Panc1 (cell line): ENCODE data around the gene ATP11C. TPM values are rescaled to one million over a fixed set of nuclear protein-coding genes. Genes with fewer than 3 reads are reported as not detected.
"Not testable (repeated sequence)": the region's sequence is repeated elsewhere in the genome, so short reads cannot be mapped to it uniquely, and the experiment has no call there.

Source experiments
- ATAC-seq: fragments of 200-7000 bp; cut with Tn5 transposase; 2 replicates; pipeline ENCODE4 v1.9.1; 2020; ENCODE audit warnings: mild to moderate bottlenecking, moderate library complexity
- BruUV-seq: library from RNA; stranded (reverse); fragments of 400-500 nt; replicated peaks from 2 replicates; lab custom pipeline; 2021; lab: Mats Ljungman, UMichigan
- CTCF ChIA-PET: fragments of 300-600 bp; sonication (Branson Sonifier 250); formaldehyde crosslinking; loops from one replicate; lab custom pipeline; 2022; ENCODE audit warnings: antibody characterized with exemption; lab: Charles Lee
- POLR2A ChIA-PET: fragments of 300-600 bp; sonication (Branson Sonifier 250); formaldehyde crosslinking; loops from one replicate; lab custom pipeline; 2022; ENCODE audit warnings: antibody characterized with exemption; lab: Charles Lee
- DNase-seq: peaks from one replicate; pipeline ENCODE4 v3.0.0-alpha.2; 2010; ENCODE audit warnings: low read depth, low spot score
- H3K27ac ChIP-seq: 2 replicates; pipeline ENCODE4 v1.5.1; 2011; ENCODE audit warnings: mild to moderate bottlenecking, low read length, inconsistent platforms
- H3K27me3 ChIP-seq: fragments of 200-500 bp; sonication (Bioruptor generic); 2 replicates; pipeline ENCODE4 v1.6.0; 2014; ENCODE audit warnings: low read length, inconsistent platforms; ENCODE audit not compliant: control insufficient read depth, insufficient read depth
- H3K36me3 ChIP-seq: fragments of 200-500 bp; sonication (Bioruptor generic); 2 replicates; pipeline ENCODE4 v1.5.1; 2014; ENCODE audit warnings: inconsistent platforms, mild to moderate bottlenecking, low read length, moderate library complexity; ENCODE audit not compliant: control insufficient read depth, insufficient read depth
- H3K4me1 ChIP-seq: 2 replicates; pipeline ENCODE4 v1.5.1; 2011; ENCODE audit warnings: inconsistent platforms, mild to moderate bottlenecking, low read length, moderate library complexity; ENCODE audit not compliant: control insufficient read depth, insufficient read depth
- H3K4me3 ChIP-seq, 2 experiments: 2 replicates each; pipeline ENCODE4 v1.5.1; 2011 to 2012; ENCODE audit warnings: low read depth in 2 of 2, low read length in 2 of 2, mild to moderate bottlenecking in 2 of 2, inconsistent platforms in 1 of 2, moderate library complexity in 1 of 2
- H3K9me3 ChIP-seq: fragments of 200-500 bp; sonication (Bioruptor generic); 2 replicates; pipeline ENCODE4 v1.5.1; 2014; ENCODE audit warnings: low read depth, mild to moderate bottlenecking, inconsistent platforms, low read length, moderate library complexity; ENCODE audit not compliant: control insufficient read depth, insufficient read depth
- CTCF ChIP-seq: fragments of 450-650 bp; IDR thresholded peaks from 2 replicates; pipeline ENCODE4 v1.5.1; 2017; ENCODE audit warnings: mild to moderate bottlenecking
- POLR2AphosphoS5 ChIP-seq: IDR thresholded peaks from 2 replicates; pipeline ENCODE4 v1.6.1; 2012; ENCODE audit warnings: mild to moderate bottlenecking, low read depth, low read length, moderate library complexity
- REST ChIP-seq, 2 experiments: IDR thresholded peaks; 2 replicates each; pipeline ENCODE4 v1.6.1; 2011 to 2012; ENCODE audit warnings: low read depth in 2 of 2, control low read depth in 1 of 2, low read length in 1 of 2, mild to moderate bottlenecking in 1 of 2, moderate library complexity in 1 of 2; ENCODE audit not compliant: insufficient read depth in 1 of 2
- SIN3A ChIP-seq: IDR thresholded peaks from 2 replicates; pipeline ENCODE4 v1.6.1; 2012; ENCODE audit warnings: low read depth, mild to moderate bottlenecking, low read length, moderate library complexity, borderline replicate concordance; ENCODE audit not compliant: insufficient read depth
- TCF7L2 ChIP-seq: IDR thresholded peaks from 2 replicates; pipeline ENCODE4 v1.6.1; 2011; ENCODE audit warnings: mild to moderate bottlenecking, low read depth, low read length, inconsistent platforms
- in situ Hi-C: cut with HindIII; loops from 2 replicates; pipeline ENCODE4 v1.10.0; 2016; ENCODE audit warnings: low sequenced_read_pairs, low pct_unique_long_range_greater_than_20kb
- intact Hi-C: fragments of 100-400 bp; cut with micrococcal nuclease; formaldehyde crosslinking; loops from one replicate; pipeline ENCODE4 v1.10.0; 2022; ENCODE audit not compliant: unreplicated experiment
- total RNA-seq: library from RNA; stranded (reverse); gene quantifications from one replicate; pipeline ENCODE4 v1.2.1, GENCODE V29; 2021; ENCODE audit not compliant: unreplicated experiment

The ATP11C gene
- total RNA-seq, 1 experiment from 2014 or later = 61.3 TPM

- H3K4me1 ChIP-seq = no peaks in the 10 kb centered on the region
- POLR2A ChIA-PET = no interaction called here
- in situ Hi-C loops = no loop called here
- BruUV-seq = no TSS peak
- DNase-seq (no peak), ATAC-seq (no peak)
- intact Hi-C loops = no loop called here
- H3K27me3 ChIP-seq = no peaks in the 10 kb centered on the region
- no peak overlapping the region for H3K4me3 ChIP-seq
- no peak overlapping the region for H3K27ac ChIP-seq
- CTCF ChIA-PET = no interaction called here
- no peak for TF ChIP-seq SIN3A
- no peak for TF ChIP-seq CTCF
- no peak for TF ChIP-seq TCF7L2
- no peak for TF ChIP-seq POLR2AphosphoS5
- no peak for TF ChIP-seq REST (IDR thresholded peaks at IDR 0.05; ENCODE audit: insufficient read depth in 1 of 2, low read depth in 2 of 2, low read length in 1 of 2)
- no peaks in the 10 kb centered on the region for H3K9me3 ChIP-seq
- H3K36me3 ChIP-seq = no peaks in the 10 kb centered on the region
Measured at GRCh38 chrX:139862208-139862607, 70.6 kb downstream of the ATP11C start.

- H3K36me3 ChIP-seq, in situ Hi-C loops, CTCF ChIA-PET, BruUV-seq, H3K9me3 ChIP-seq, H3K4me1 ChIP-seq, intact Hi-C loops, H3K4me3 ChIP-seq, ATAC-seq, DNase-seq, H3K27ac ChIP-seq, H3K27me3 ChIP-seq: not testable (repeated sequence)
- POLR2A ChIA-PET = interaction anchor here (0.6 kb wide), 1 partner anchor 46 kb away, joined by 8 read pairs; no protein-coding TSS in a partner anchor
Measured at GRCh38 chrX:139856826-139857225, 76.0 kb downstream of the ATP11C start.

- ChIA-PET POLR2A (no interaction called here), CTCF (no interaction called here)
- no TSS peak for BruUV-seq
- Histone ChIP-seq H3K9me3 (no peaks in the 10 kb centered on the region), H3K4me1 (no peaks in the 10 kb centered on the region), H3K36me3 (no peaks in the 10 kb centered on the region), H3K27me3 (no peaks in the 10 kb centered on the region), H3K27ac (no peak overlapping the region), H3K4me3 (no peak overlapping the region)
- TF ChIP-seq CTCF (no peak), REST (IDR thresholded peaks at IDR 0.05; ENCODE audit: insufficient read depth in 1 of 2, low read depth in 2 of 2, low read length in 1 of 2) (no peak), TCF7L2 (no peak), SIN3A (no peak), POLR2AphosphoS5 (no peak)
- intact Hi-C loops = no loop called here
- ATAC-seq = no peak
- in situ Hi-C loops = no loop called here
- DNase-seq = no peak
Measured at GRCh38 chrX:139851730-139852129, 81.1 kb downstream of the ATP11C start.
